Stimulated activated CD4-positive, alpha-beta T cell treated with anti-CD3 and anti-CD28 coated beads, Interleukin-2, amount 100 ng/mL, for 4 hours (primary cell): ENCODE data around the gene UBR1.
"Not testable (repeated sequence)": the region's sequence is repeated elsewhere in the genome, so short reads cannot be mapped to it uniquely, and the experiment has no call there.

Source experiments
- DNase-seq: peaks from one replicate; pipeline ENCODE4 v3.0.0-alpha.2; 2020; ENCODE audit warnings: low read depth

UBR1 gene

GRCh38 chr15:43105778-43106485 is at the start of gene UBR1:
Gene UBR1, minus strand, starts transcription at chr15:43106038. Its CDS starts 16 bp downstream, at chr15:43106022.
- DNase-seq: peak; percentile 87

DNA sequence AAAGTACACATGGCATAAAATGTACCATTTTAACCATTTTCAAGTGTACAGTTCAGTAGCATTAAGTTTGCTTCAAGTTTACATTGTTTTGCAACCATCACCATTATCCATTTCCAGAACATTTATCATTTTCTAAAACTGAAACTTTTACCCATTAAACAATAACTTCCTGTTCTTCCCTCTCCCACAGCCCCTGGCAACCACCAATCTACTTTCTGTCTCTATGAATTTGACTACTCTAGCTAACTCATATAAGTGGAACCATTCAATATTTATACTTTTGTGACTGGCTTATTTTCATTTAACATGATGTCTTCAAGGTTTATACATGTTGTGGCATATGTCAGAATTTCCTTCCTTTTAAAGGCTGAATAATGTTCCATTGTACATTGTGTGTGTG is 47.4 kb upstream of the UBR1 start:
- no peak for DNase-seq

- DNase-seq: no peak
These were observed 45.9 kb upstream of the UBR1 start for GRCh38 chr15:43151688-43152087.

- no peak for DNase-seq
These were observed 44.5 kb upstream of the UBR1 start for GRCh38 chr15:43150191-43150929.

DNA sequence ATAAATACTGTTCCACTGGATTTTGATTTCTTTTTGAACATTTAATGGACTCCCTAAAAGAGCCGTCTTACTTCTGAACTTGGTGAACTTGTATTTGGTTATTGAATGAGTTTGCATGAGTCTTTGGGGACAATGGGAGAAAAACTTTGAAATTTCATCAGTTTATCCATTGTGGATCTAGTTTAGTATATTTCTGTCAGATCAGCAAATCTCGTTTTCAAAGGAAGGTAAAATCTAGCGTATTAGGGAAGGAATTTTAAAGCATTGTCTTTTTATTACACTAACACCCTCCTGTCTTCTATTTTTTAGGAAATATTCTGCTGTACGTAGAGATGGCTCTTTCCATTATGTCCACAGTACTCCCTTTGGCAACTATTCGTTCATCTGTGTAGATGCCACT is 40.3 kb upstream of the UBR1 start:
- no peak for DNase-seq

DNA sequence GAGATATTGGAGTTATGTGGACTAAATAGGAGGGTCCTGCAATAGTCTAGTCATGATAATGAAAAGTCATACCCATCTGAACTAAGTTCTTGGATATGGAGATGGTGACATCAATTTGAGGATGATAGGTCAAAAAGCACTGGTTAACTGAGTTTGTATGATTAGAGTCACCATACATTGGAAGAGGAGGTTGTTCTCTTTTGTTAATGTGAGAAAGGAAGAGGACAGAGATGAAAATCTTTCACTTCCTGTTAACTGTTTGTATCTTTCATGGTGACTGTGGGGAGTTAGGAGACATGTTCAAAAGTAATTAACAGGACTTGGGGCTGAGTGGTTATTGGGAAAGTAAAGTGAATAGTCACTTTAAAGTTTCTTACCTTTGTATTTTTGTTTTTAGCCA is 38.7 kb upstream of the UBR1 start:
- no peak for DNase-seq

- DNase-seq: no peak
These were observed 37.5 kb upstream of the UBR1 start for GRCh38 chr15:43143203-43143941.

DNA sequence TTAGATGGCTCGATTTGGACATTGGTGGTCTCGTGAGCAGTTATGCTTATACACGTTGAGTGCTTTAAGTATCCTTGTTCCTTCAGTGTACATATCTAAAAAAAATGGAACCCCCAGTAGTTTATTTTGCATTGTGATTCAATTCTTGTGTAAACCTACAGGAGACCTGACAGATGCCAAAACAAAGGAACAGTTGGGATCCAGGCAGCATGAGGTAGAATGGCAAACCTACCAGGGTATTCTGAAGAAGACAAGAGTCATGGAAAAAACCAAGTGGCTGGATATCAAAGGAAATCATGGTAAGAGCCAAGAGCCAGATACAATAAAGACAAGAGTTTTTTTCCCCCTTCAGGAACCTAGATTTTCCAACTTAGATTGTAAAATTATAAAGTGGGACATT is 29.5 kb upstream of the UBR1 start:
- no peak for DNase-seq

GRCh38 chr15:43134157-43134635 is 28.4 kb upstream of the UBR1 start:
- DNase-seq: no peak

DNA sequence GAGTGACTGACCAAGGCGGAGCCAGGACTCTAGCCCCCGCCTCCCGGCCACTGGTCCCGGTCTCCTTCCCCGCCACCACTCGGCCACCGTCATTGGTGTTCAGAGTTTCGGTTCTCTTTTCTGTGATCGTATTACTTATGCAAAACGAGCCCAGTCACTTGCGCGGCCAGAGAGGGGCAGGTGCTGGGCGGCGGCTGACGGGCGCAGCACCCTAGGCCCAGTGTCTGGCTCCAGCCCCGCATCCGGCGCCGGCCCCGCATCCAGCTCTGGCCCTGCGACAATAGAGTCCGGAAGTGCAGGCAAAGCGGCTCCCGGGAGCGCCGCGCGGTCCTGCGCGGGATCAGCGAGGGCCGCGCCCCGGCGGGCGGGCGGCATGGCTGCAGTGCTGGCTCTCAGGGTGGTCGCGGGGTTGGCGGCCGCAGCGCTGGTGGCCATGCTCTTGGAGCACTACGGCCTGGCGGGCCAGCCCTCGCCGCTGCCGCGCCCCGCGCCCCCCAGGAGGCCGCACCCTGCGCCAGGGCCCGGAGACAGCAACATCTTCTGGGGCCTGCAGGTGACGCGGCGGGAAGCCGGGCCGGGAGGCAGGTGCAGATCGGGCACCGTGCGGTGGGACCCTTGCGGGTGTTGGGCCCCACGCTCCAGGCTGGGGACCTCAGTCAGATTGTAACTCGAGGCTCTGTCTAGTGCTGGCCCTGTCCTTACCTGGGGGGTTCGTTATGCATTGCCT is 27.8 kb upstream of the UBR1 start, which contains the start of gene TMEM62:
TMEM62 (plus strand) TSS at position 157 of the 727 bp plus-strand sequence; CDS start at position 374, 217 bp downstream.
- peak; percentile 39 for DNase-seq

DNA sequence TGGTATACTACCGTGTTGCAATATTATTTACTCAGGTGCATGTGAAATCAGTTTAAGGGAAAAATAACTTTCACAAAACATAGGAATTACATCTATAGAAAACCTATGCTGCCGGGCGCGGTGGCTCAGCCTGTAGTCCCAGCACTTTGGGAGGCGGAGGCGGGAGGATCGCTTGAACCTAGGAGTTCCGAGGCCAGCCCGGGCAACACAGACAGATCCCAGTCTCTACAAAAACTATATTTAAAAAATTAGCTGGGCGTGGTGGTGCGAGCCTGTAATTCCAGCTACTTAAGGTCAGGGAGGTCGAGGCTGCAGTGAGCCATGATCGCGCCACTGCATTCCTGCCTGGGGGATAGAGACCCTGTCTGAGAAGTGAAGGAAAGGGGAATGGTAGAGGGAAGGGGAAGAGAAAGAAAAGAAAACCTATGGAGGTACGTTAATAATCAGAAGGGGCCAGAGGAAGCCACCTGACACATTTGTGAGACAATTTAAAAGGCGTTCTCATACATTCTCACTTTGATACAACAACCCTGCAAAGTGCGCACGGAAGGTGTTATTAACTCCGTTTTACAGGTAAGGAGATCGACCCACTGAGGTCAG is 27.1 kb upstream of the UBR1 start:
- no peak for DNase-seq

DNA sequence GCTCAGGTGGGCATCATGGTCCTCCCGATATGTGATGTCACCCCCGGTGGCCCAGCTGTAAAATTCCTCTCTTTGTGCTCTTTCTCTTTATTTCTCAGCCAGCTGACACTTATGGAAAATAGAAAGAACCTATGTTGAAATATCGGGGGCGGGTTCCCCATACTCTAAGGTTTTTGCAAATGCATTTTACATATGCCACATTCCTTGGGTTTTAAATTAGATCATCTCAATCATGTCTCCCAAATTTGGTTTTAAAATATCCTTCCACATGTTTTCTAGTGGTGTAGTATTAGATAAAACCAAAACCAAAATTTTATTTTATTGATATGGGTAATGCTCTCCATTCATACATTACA is 23.1 kb upstream of the UBR1 start:
- DNase-seq: no peak

GRCh38 chr15:43128174-43128979 is 22.5 kb upstream of the UBR1 start:
- not testable (repeated sequence) for DNase-seq

DNA sequence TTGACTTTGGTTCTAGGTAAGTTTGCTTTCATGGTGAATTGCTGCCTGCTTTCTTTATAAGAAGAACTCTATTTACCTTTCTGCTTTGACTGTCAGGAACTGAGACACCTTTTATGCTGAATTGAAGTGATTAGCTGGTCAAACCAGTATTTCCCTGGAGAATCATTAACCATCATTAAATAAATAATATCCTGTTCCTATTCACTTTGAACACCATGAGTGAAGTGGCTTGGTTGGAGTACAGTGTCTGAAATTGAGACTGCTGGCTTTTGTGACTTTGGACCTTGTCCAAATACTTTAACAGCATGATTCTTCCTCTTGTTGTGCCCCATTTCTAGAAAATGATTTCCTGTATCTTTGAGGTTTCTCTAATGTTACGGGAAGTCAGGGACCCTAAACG is 21.9 kb upstream of the UBR1 start:
- no peak for DNase-seq

DNA sequence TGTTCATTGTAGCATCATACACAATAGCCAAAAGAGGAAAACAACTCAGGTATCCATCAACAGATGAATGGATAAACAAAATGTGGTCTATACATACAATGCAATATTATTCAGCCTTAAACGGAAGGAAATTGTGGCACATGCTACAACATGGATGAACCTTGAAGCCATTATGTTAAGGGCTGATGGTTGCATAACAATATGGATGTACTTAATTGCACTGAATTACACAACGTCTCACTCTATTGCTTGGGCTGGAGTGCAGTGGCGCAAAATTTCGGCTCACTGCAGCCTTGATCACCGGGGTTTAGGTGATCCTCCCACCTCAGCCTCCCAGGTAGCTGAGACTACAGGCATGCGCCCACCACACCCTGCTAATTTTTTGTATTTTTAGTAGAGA is 20.5 kb upstream of the UBR1 start:
- DNase-seq: no peak

GRCh38 chr15:43125100-43125661 is 19.3 kb upstream of the UBR1 start:
- DNase-seq: no peak

DNA sequence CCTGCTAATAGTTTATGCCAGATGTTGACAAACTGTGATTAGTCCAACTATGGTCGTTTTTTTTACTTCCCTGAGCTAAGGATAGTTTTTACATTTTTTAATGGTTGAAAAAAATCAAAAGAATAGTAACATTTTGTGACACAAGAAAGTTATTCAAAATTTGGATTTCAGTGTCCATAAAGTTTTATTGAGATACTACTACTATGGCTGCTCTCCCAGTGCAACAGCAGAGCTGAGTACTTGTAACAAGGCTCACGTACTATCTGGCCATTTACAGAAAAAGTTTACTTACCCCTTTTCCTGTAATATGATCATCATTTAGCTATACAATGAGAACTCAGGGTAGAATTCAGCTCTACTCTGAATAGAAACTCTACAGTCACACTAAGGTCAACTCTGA is 16.0 kb upstream of the UBR1 start:
- DNase-seq: no peak

- DNase-seq: no peak
These were observed 13.0 kb upstream of the UBR1 start for GRCh38 chr15:43118829-43119228.

DNA sequence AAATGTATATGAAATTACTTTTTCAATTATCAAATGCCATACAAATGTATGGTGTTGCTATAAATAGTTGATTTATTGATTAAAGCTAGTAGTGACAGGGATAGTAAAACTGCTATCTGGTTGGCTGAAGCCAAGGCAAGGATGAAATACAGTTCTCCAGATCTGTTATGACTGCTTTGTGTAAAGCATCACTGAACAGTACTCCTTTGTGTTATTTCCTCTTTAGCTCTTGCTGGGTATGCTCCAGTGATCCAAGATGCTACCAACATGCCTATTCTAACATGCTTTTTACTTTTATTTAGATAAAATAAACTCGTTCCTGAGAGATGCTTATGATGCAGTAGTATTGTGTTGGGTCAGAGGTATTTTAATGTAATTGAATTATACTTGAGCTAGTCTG is 12.4 kb upstream of the UBR1 start:
- no peak for DNase-seq

DNA sequence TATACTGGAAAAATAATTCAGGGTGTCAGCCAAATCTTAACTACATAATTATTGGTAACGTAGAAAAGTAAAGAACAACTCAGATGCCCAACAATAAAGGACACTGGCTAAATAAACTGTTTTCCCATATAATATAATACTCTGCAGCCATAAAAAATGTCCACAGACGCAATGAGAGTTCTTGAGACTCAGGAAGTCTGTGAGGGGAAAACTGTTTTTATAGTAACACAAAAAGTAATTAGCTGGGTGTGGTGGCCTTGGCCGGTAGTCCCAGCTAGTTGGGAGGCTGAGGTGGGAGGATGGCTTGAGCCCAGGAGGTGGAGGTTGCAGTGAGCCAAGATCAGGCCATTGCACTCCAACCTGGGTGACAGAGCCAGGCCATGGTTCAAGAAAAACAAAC is 5.5 kb upstream of the UBR1 start:
- no peak for DNase-seq

- DNase-seq: no peak
These were observed 1.9 kb upstream of the UBR1 start for GRCh38 chr15:43107751-43108150.
